K562 (cell line): Measurements from ENCODE around the gene KCNK1.

Source experiments
- HNRNPL ChIP-seq: fragments of 200-400 bp; formaldehyde crosslinking; IDR thresholded peaks from 2 replicates; pipeline ENCODE4 v1.6.1; 2017; ENCODE audit warnings: low read depth, mild to moderate bottlenecking, low read length
- ZNF263 ChIP-seq: sonication (generic); formaldehyde crosslinking; IDR thresholded peaks from 2 replicates; pipeline ENCODE4 v1.8.0; 2022; ENCODE audit warnings: mild to moderate bottlenecking, missing genetic modification reagents, borderline replicate concordance
- ZNF75A ChIP-seq: fragments of 450-650 bp; formaldehyde crosslinking; IDR thresholded peaks from 2 replicates; pipeline ENCODE4 v1.4.0; 2020; ENCODE audit warnings: mild to moderate bottlenecking

- TF ChIP-seq HNRNPL (no peak), ZNF263 (CRISPR knock-in tag) (no peak), ZNF75A (CRISPR knock-in tag) (no peak)
Measured at GRCh38 chr1:233610628-233611027, 3.3 kb upstream of the KCNK1 start.
